AG04449 (cell line): Measurements from ENCODE around the gene TCN2.

Source experiments
- CTCF ChIA-PET: fragments of 350-600 bp; formaldehyde crosslinking; extraction: SDS; loops from one replicate; lab custom pipeline; 2021; ENCODE audit warnings: antibody characterized with exemption; lab: Yijun Ruan, JAX
- POLR2A ChIA-PET: fragments of 400-600, 350-600 bp; formaldehyde crosslinking; extraction: SDS; loops from one replicate; lab custom pipeline; 2020; ENCODE audit warnings: antibody characterized with exemption, inconsistent platforms; lab: Yijun Ruan, JAX
- DNase-seq: peaks from one replicate; pipeline ENCODE4 v3.0.0-alpha.2; 2010; ENCODE audit warnings: low read depth, low spot score
- H3K4me3 ChIP-seq: 2 replicates; pipeline ENCODE4 v1.5.1; 2011; ENCODE audit warnings: low read depth, mild to moderate bottlenecking, control low read depth, low read length
- TF ChIP-seq, protein P1 (sequence below): IDR thresholded peaks from one replicate; pipeline ENCODE4 v1.5.1; 2011; ENCODE audit warnings: mild to moderate bottlenecking, moderate library complexity, low read length, control low read depth, inconsistent platforms; ENCODE audit not compliant: insufficient read depth; ENCODE audit errors: missing control alignments

TCN2 gene

DNA sequence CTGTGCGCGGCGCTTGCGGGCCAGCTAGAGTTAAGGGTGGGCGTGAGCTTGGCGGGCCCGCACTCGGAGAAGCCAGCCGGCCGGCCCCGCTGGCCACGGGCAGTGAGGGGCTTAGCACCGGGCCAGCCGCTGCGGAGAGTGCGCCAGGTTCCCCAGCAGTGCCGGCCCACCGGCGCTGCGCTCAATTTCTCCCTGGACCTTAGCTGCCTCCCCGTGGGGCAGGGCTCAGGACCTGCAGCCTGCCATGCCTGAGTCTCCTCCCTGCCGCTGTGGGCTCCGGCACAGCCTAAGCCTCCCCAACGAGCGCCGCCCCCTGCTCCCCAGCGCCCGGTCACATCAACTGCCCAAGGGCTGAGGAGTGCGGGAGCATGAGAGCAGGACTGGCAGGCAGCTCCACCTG is 10.1 kb upstream of the TCN2 start:
- no peak overlapping the region for H3K4me3 ChIP-seq
- TF ChIP-seq, protein P1, sequence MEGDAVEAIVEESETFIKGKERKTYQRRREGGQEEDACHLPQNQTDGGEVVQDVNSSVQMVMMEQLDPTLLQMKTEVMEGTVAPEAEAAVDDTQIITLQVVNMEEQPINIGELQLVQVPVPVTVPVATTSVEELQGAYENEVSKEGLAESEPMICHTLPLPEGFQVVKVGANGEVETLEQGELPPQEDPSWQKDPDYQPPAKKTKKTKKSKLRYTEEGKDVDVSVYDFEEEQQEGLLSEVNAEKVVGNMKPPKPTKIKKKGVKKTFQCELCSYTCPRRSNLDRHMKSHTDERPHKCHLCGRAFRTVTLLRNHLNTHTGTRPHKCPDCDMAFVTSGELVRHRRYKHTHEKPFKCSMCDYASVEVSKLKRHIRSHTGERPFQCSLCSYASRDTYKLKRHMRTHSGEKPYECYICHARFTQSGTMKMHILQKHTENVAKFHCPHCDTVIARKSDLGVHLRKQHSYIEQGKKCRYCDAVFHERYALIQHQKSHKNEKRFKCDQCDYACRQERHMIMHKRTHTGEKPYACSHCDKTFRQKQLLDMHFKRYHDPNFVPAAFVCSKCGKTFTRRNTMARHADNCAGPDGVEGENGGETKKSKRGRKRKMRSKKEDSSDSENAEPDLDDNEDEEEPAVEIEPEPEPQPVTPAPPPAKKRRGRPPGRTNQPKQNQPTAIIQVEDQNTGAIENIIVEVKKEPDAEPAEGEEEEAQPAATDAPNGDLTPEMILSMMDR = no peak
- no peak for DNase-seq
- CTCF ChIA-PET = interaction anchor here (1.2 kb wide), 1 partner anchor 10 kb away, joined by 3 read pairs; the partner anchor contains the start of gene TCN2
- POLR2A ChIA-PET = no interaction called here

DNA sequence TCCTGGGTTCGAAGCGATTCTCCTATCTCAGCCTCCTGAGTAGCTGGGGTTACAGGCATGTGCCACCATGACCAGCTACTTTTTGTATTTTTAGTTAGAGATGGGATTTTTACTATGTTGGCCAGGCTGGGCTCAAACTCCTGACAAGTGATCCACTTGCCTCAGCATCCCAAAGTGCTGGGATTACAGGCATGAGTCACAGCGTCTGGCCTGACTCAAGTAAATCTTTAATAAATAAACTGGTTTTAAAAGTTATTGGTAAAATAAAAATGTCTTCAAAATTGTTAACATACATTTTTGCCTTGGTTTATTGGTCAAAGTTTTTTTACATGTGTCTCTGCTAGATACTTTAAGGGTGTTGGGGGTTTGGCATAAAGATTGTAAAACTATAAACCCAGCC is 8.0 kb upstream of the TCN2 start:
- ChIA-PET CTCF (interaction anchor here (0.6 to 1.4 kb wide), 4 partner anchors 36 to 156 kb away, joined by 3 to 5 read pairs (median 4); partner anchors contain the start of gene SLC35E4), POLR2A (no interaction called here)
- DNase-seq = no peak
- TF ChIP-seq, protein P1 = no peak
- H3K4me3 ChIP-seq = no peak overlapping the region

GRCh38 chr22:30600921-30601320 is 6.1 kb upstream of the TCN2 start:
- TF ChIP-seq, protein P1 = no peak
- ChIA-PET CTCF (interaction anchor here (1.1 to 2.0 kb wide), 3 partner anchors 9 to 154 kb away, joined by 3 to 7 read pairs (median 7); partner anchors contain the start of gene PES1), POLR2A (no interaction called here)
- DNase-seq = no peak
- no peak overlapping the region for H3K4me3 ChIP-seq

DNA sequence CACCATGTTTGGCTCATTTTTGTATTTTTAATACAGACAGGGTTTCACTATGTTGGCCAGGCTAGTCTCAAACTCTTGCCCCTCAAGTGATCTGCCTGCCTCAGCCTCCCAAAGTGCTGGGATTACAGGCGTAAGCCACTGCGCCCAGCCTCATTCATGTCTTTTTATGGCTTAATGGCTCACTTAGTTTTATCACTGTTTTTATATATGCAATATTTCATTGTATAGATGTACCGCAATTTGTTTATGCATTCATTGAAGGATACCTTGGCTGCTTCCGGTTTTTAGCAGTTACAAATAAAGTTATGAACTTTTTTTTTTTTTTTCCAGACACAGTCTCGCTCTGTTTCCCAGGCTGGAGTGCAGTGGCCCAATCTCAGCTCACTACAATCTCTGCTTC is 5.5 kb upstream of the TCN2 start:
- ChIA-PET CTCF (interaction anchor here (0.7 to 2.0 kb wide), 8 partner anchors 9 to 206 kb away, joined by 3 to 7 read pairs (median 3); partner anchors contain the start of gene PES1), POLR2A (no interaction called here)
- H3K4me3 ChIP-seq = no peak overlapping the region
- TF ChIP-seq, protein P1 = no peak
- DNase-seq = no peak

GRCh38 chr22:30602049-30602448 is 4.9 kb upstream of the TCN2 start:
- ChIA-PET CTCF (interaction anchor here (0.7 to 1.1 kb wide), 5 partner anchors 9 to 207 kb away, joined by 3 to 7 read pairs (median 3); partner anchors contain the start of gene PES1), POLR2A (no interaction called here)
- no peak for DNase-seq
- no peak overlapping the region for H3K4me3 ChIP-seq
- TF ChIP-seq, protein P1 = peak; percentile 31

DNA sequence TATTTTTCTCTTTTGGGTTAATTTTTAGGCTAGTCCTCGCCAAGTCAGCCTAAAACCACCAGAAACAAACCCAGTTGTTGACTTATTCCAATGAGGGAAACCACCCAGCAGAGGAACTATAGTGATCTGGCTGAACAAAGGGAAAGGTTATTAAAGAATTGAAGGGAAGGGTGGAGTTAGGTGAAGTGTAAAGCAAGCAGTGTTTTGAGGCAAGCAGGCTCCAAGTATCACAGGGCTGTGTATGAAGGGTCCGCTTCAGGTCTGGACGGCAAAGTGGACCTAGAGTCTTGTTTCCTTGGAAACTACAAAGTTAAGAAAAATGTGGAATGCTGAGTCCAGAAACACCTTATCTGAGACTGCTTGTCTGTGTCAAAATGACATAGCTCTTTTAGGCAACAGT is 3.2 kb upstream of the TCN2 start:
- TF ChIP-seq, protein P1 = no peak
- POLR2A ChIA-PET = no interaction called here
- CTCF ChIA-PET = interaction anchor here (0.9 to 7.8 kb wide), 7 partner anchors 11 to 205 kb away, joined by 3 to 71 read pairs (median 4); partner anchors contain the start of gene PES1
- no peak overlapping the region for H3K4me3 ChIP-seq
- DNase-seq = no peak
